Mucosa of descending colon (tissue), 3 donors: ENCODE measurements around the gene KLHL25. TPM values are rescaled to one million over a fixed set of nuclear protein-coding genes. Genes with fewer than 3 reads are reported as not detected.

Experiments
- ATAC-seq: fragments of 200-7000 bp; cut with Tn5 transposase; one replicate; pipeline ENCODE4 v1.9.1; 2020; ENCODE audit warnings: mild to moderate bottlenecking, moderate library complexity
- DNase-seq, 3 donors: peaks; one replicate each; pipeline ENCODE4 v3.0.0-alpha.2; 2020
- H3K36me3 ChIP-seq: fragments of 200-600 bp; one replicate; pipeline ENCODE4 v1.8.0; 2021; ENCODE audit warnings: low read depth, mild to moderate bottlenecking
- H3K4me1 ChIP-seq: fragments of 200-600 bp; one replicate; pipeline ENCODE4 v1.8.0; 2021; ENCODE audit warnings: low read depth, mild to moderate bottlenecking
- H3K4me3 ChIP-seq: fragments of 200-600 bp; one replicate; pipeline ENCODE4 v1.8.0; 2021; ENCODE audit warnings: mild to moderate bottlenecking
- H3K9me3 ChIP-seq: fragments of 200-600 bp; one replicate; pipeline ENCODE4 v1.8.0; 2021; ENCODE audit warnings: mild to moderate bottlenecking
- intact Hi-C, 2 donors: fragments of 100-400 bp; cut with DNase I in 1 of 2; cut with micrococcal nuclease in 1 of 2; formaldehyde crosslinking; loops; one replicate each; pipeline versions ENCODE4 v1.11.0 to v1.11.1; 2022; cut with DNase I, micrococcal nuclease
- total RNA-seq, 3 donors: library from RNA; stranded (reverse); fragmentation: NEBNext Ultra II Directional in 2 of 3; extraction: Animal tissue kit (Norgen Biotek cat#: 25700) in 2 of 3; gene quantifications; one replicate each; pipeline versions ENCODE4 v1.2.1 to v1.2.4, GENCODE V29; 2021 to 2023
- TF ChIP-seq, protein P1 (sequence below): fragments of 200-600 bp; IDR thresholded peaks from one replicate; pipeline ENCODE4 v1.8.0; 2022; ENCODE audit warnings: antibody characterized with exemption, mild to moderate bottlenecking
- donor health status: DM: no; HTN: no; CAD: no; lungs with moderate emphysema.
- donor health status: DM: no; HTN: no; CAD: no.
- donor health status: DM: no; HTN: yes; CAD: no.

KLHL25 gene
- total RNA-seq, 3 donors from 2014 or later = 7.4 to 8.8 (median 7.7) TPM

GRCh38 chr15:85752491-85752961 is 42.2 kb downstream of the KLHL25 start:
- Histone ChIP-seq H3K4me1 (no peaks in the 10 kb centered on the region), H3K9me3 (no peaks in the 10 kb centered on the region), H3K36me3 (no peaks in the 10 kb centered on the region), H3K4me3 (no peak overlapping the region)
- DNase-seq (no peak), ATAC-seq (no peak)
- TF ChIP-seq, protein P1, sequence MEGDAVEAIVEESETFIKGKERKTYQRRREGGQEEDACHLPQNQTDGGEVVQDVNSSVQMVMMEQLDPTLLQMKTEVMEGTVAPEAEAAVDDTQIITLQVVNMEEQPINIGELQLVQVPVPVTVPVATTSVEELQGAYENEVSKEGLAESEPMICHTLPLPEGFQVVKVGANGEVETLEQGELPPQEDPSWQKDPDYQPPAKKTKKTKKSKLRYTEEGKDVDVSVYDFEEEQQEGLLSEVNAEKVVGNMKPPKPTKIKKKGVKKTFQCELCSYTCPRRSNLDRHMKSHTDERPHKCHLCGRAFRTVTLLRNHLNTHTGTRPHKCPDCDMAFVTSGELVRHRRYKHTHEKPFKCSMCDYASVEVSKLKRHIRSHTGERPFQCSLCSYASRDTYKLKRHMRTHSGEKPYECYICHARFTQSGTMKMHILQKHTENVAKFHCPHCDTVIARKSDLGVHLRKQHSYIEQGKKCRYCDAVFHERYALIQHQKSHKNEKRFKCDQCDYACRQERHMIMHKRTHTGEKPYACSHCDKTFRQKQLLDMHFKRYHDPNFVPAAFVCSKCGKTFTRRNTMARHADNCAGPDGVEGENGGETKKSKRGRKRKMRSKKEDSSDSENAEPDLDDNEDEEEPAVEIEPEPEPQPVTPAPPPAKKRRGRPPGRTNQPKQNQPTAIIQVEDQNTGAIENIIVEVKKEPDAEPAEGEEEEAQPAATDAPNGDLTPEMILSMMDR = no peak
- intact Hi-C loops = no loop called here

DNA sequence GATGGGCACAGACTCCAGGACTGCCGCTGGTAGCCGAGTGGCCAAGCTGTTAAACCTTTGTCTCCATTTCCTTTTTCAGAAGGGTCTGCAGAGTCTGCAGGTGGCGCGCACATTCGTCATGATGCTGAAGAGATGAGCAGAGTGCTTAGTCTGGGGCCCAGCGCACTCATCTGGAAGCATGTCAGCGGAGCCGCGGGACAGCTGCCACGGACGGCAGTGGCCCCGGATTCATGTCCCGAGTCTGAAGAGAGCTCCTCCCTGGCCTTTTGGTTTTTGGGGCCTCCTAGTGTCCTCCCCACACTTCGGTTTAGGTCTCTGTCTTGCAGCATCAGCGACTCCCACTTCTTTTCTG is 42.6 kb downstream of the KLHL25 start:
- ATAC-seq = no peak
- intact Hi-C loops = no loop called here
- Histone ChIP-seq H3K4me3 (no peak overlapping the region), H3K4me1 (no peaks in the 10 kb centered on the region), H3K36me3 (no peaks in the 10 kb centered on the region), H3K9me3 (no peaks in the 10 kb centered on the region)
- DNase-seq = no peak
- TF ChIP-seq, protein P1 = no peak

- DNase-seq (no peak), ATAC-seq (peak; percentile 9)
- intact Hi-C loops = no loop called here
Measured at GRCh38 chr15:85751291-85752123, 43.2 kb downstream of the KLHL25 start.

DNA sequence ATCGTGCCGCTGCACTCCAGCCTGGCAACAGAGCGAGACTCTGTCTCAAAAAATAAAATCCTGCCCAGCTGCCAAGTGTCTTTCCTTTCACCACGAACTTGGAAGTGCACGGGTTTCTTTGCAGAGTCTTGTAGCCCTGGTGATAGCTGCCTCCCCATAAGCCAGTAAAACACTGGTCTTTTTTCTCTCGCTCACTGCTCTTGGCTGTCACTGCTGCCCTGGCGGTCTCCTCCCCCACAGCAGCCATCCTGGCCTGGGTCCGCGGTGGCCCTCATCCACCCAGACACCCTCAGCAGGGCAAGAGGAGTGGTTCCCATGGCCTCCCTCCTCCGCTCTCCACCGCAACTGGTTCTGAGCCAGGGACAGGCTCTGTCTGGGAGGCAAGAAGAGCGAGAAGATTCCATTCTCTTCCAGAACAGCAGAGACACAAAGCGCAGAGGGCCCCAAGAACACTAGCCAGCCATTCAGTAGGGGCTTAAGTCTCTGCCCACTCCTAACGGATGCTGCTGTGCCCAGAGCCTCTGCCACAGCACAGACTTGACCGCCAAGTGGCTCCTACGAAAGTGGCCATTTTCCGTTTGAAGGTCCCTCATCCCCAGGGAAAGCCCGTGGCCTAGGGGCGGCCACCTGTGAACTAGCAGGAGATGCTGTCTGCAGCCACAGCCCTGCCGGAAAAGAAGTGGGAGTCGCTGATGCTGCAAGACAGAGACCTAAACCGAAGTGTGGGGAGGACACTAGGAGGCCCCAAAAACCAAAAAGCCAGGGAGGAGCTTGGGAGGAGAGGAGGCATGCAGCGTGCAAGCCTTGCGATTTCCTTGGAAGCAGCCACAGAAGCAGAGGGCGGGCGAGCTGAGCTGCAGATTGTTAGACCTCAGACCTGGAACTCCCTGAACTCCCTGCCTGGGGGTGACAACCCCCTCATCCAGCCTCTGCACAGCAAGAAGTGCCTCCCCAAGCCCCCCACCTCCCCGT is 44.1 kb downstream of the KLHL25 start:
- intact Hi-C loops = no loop called here
- Histone ChIP-seq H3K36me3 (no peaks in the 10 kb centered on the region), H3K9me3 (no peaks in the 10 kb centered on the region), H3K4me1 (no peaks in the 10 kb centered on the region), H3K4me3 (no peak overlapping the region)
- TF ChIP-seq, protein P1 = no peak
- ATAC-seq (peak; percentile 39), DNase-seq (peak in 2 of 3 donors; percentile 23 to 71)

More at GRCh38 chr15:85751291-85752123, 43.2 kb downstream of the KLHL25 start:
- Histone ChIP-seq H3K4me1 (no peaks in the 10 kb centered on the region), H3K9me3 (no peaks in the 10 kb centered on the region), H3K4me3 (no peak overlapping the region), H3K36me3 (no peaks in the 10 kb centered on the region)
- TF ChIP-seq, protein P1 = no peak

DNA sequence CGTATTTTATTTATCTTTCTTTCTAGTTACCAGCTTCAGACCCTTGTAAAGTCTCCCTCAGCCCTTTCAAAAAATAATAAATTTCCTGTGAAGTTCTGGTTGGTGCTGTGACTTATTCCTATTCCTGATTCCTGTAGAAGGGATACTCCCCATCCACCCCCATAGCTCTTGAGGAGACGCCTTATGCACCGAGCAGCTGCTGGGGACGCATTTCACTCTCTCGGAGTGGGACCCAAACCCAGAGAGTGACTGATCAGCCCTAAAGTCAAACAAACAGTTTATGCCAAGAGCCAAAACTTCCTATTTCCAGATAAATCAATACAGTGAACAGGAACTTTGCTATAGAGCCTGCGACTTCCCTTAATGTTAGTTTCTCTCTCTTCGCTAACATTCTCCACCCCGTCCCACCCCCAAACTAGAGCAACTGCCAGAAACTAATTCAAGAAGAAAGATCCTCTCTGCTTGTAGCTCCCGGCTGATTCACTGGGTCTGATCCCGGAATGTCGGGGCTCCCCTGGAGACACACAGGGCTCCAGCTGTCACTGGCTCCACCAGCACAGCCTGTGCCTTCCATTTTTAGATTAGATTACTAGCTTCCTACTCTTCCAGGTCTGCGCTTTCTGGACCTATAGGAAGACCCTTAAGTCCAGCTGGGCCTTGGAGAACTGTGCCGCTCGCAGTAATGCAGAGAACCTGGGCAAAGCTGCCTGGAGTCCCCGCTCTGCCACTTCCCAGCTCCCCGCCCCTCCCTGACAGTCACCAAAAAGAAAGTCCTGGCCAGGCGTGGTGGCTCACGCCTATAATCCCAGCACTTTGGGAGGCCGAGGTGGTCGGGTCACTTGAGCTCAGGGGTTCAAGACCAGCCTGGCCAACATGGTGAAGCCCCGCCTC is 45.2 kb downstream of the KLHL25 start:
- intact Hi-C loops = no loop called here
- TF ChIP-seq, protein P1 = no peak
- no peaks in the 10 kb centered on the region for H3K36me3 ChIP-seq
- H3K9me3 ChIP-seq = no peaks in the 10 kb centered on the region
- H3K4me1 ChIP-seq = no peaks in the 10 kb centered on the region
- peak in 1 of 3 donors; percentile 26 for DNase-seq
- peak; percentile 7 for ATAC-seq
- H3K4me3 ChIP-seq = no peak overlapping the region
